ENCODE measurements around the gene C20orf96.
"Not testable (repeated sequence)": the region's sequence is repeated elsewhere in the genome, so short reads cannot be mapped to it uniquely, and the experiment has no call there.

Gene C20orf96

DNA sequence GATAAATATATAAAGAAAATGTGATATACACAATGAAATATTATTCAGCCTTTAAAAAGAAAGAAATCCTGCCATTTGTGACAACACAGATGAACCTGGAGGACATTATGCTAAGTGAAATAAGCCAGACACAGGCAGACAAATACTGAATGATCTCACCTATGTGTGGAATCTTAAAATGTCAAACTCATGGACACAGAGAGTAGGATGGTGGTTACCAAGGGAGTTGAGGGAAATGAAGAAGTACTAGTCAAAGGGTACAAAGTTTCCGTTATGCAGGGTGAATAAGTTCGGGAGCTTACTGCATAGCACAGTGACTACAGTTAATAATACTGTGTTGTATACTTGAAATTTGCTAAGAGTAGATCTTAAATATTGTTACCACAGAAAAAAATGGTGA lies 47.6 kb downstream of the C20orf96 start:
- in situ Hi-C loops (cut with MboI; ENCODE audit: low sequenced_read_pairs), result no loop called here

- in situ Hi-C loops (cut with MboI; ENCODE audit: low sequenced_read_pairs), result no loop called here
These were observed 52.6 kb downstream of the C20orf96 start for GRCh38 chr20:237929-238328.

DNA sequence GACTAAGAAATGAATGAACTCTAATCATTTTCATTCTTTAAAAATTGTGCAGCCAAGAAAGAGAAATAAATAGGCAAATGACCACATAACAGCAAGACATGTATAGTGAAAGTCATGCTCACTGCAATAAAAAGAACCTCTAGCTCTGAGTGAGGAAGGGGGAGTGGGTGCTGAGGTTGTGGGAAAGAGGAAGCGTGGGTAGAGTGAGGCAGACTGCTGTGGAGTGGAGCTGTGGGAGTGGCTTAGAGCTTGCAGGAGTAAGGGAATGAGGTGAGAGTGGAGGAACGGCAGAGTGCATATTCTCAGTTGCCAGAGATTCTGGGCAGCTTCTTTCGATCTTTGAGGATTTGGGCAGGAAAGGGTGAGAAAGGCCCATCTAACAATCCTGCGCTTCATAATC lies 53.1 kb downstream of the C20orf96 start:
- in situ Hi-C loops (cut with MboI; ENCODE audit: low sequenced_read_pairs), result no loop called here

DNA sequence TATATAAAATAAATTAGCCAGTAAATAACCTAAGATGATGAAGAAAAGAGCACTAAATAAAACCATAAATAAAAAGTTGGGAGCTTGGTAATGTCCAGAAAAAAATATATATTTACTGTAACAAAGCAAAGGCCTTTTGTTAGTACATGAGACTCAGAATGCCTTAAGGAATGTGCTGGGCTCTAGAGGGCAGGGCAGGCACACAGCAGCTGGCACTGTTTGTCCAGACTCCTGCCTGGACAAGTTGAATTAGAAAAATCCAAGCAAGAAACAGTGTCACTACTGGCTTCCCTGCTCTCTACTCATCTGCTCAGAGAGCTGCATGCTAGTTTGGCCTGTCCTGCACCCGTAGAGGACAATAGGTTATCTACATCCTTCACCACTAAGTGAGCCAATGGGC lies 54.7 kb downstream of the C20orf96 start:
- in situ Hi-C loops (cut with MboI; ENCODE audit: low sequenced_read_pairs), result no loop called here

- in situ Hi-C loops (cut with MboI; ENCODE audit: low sequenced_read_pairs), result no loop called here
These were observed 63.0 kb downstream of the C20orf96 start for GRCh38 chr20:227439-228105.

GRCh38 chr20:226958-227357 lies 63.6 kb downstream of the C20orf96 start, which contains the start of gene DEFB129:
DEFB129 (plus strand) TSS chr20:227258; CDS start chr20:227289, 31 bp downstream.
- in situ Hi-C loops (cut with MboI; ENCODE audit: low sequenced_read_pairs), result no loop called here

DNA sequence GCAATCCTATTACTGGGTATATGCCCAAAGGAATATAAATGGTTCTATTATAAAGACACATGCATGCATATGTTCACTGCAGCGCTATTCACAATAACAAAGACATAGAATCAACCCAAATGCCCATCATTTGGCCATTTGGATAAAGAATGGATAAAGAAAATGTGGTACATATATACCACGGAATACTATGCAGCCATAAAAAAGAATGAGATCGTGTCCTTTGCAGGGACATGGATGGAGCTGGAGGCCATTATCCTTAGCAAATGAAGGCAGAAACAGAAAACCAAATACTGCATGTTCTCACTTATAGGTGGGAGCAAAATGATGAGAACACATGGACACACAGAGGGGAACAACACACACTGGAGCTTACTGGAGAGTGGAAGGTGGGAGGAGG lies 64.7 kb downstream of the C20orf96 start:
- in situ Hi-C loops (cut with MboI; ENCODE audit: low sequenced_read_pairs), result not testable (repeated sequence)

GRCh38 chr20:221258-221830 lies 69.2 kb downstream of the C20orf96 start:
- in situ Hi-C loops (cut with MboI; ENCODE audit: low sequenced_read_pairs), result no loop called here
